HG03095 (cell line): ENCODE data around the gene TMEM198.

Source experiments
- ATAC-seq: cut with Tn5 transposase; IDR thresholded peaks from one replicate; pipeline ENCODE4 v1.9.1; 2021; ENCODE audit warnings: moderate library complexity; ENCODE audit not compliant: unreplicated experiment

Gene TMEM198

GRCh38 chr2:219524817-219525216, 19.0 kb upstream of the TMEM198 start:
- ATAC-seq = no peak

- ATAC-seq = no peak
Observed at GRCh38 chr2:219525533-219526232, 18.1 kb upstream of the TMEM198 start.

GRCh38 chr2:219526320-219527075, 17.3 kb upstream of the TMEM198 start:
- no peak for ATAC-seq

- no peak for ATAC-seq
Observed at GRCh38 chr2:219527076-219527394, 16.8 kb upstream of the TMEM198 start.

GRCh38 chr2:219527472-219527871, 16.4 kb upstream of the TMEM198 start:
- no peak for ATAC-seq

GRCh38 chr2:219530048-219530963, 13.5 kb upstream of the TMEM198 start:
- ATAC-seq = peak; percentile 77

- no peak for ATAC-seq
Observed at GRCh38 chr2:219531639-219532377, 12.0 kb upstream of the TMEM198 start.

- ATAC-seq = no peak
Observed at GRCh38 chr2:219532378-219532649, 11.5 kb upstream of the TMEM198 start.

- ATAC-seq = no peak
Observed at GRCh38 chr2:219533930-219534661, 9.7 kb upstream of the TMEM198 start.

- ATAC-seq = no peak
Observed at GRCh38 chr2:219536425-219536824, 7.4 kb upstream of the TMEM198 start.

- ATAC-seq = no peak
Observed at GRCh38 chr2:219536967-219537366, 6.9 kb upstream of the TMEM198 start.

GRCh38 chr2:219537657-219538488, 6.0 kb upstream of the TMEM198 start:
- ATAC-seq = no peak

GRCh38 chr2:219538504-219538951, 5.3 kb upstream of the TMEM198 start:
- ATAC-seq = no peak

GRCh38 chr2:219538956-219539788, 4.7 kb upstream of the TMEM198 start:
- ATAC-seq = no peak

GRCh38 chr2:219539926-219540678, 3.7 kb upstream of the TMEM198 start:
- ATAC-seq = no peak

- no peak for ATAC-seq
Observed at GRCh38 chr2:219540784-219541504, 2.9 kb upstream of the TMEM198 start.

- peak; percentile 47 for ATAC-seq
Observed at GRCh38 chr2:219541611-219542180, 2.1 kb upstream of the TMEM198 start.
